Ureter (tissue), 1 donor: ENCODE measurements around the gene RHCG. TPM values are rescaled to one million over a fixed set of nuclear protein-coding genes. Genes with fewer than 3 reads are reported as not detected.
"Not testable (repeated sequence)": the region's sequence is repeated elsewhere in the genome, so short reads cannot be mapped to it uniquely, and the experiment has no call there.

Experiments
- DNase-seq: peaks from one replicate; pipeline ENCODE4 v3.0.0-alpha.2; 2020; ENCODE audit warnings: low spot score
- total RNA-seq: library from RNA; stranded (reverse); gene quantifications from one replicate; pipeline ENCODE4 v1.2.4, GENCODE V29; 2023
- donor health status: DM: yes; HTN: yes; CAD: no.

RHCG gene
- total RNA-seq, 1 donor from 2014 or later, result 1.1 TPM

DNA sequence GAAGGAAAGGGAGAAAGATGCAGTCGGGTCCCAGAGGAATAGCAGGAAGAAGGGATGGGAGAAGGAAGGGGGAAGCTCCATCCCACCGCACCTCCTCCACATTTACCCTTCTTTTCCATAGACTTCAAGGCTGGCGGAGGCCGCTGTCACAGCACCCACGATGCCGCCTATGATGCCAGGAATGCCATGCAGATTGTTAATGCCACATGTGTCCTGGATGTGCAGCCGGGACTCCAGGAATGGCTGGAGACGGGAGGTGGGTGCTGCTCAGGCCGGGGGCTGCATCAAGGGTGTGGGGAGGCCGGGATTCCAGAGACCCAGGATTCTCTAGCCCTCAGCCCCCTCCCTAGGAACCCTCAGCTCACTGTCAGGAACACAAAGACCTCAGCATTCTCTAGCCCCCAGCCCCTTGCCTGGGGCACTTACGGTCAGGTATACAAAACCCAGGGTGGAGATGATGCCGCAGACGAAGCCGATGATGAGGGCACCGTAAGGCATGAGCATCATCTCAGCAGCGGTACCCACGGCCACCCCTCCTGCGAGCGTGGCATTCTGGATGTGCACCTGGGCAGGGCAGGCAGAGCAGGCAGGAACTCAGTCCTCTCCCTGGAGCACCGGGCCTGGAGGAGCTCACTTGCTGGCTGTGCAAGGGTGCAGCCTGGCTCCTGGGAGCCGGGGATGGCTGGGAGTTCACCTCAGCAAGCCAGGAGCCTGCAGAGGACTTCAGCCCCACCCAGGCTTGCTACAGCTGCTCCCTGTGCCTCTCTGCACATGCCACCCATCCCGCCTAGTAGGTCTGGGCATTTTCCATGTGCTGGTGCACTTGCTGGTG, 18.8 kb downstream of the RHCG start:
- no peak for DNase-seq

DNA sequence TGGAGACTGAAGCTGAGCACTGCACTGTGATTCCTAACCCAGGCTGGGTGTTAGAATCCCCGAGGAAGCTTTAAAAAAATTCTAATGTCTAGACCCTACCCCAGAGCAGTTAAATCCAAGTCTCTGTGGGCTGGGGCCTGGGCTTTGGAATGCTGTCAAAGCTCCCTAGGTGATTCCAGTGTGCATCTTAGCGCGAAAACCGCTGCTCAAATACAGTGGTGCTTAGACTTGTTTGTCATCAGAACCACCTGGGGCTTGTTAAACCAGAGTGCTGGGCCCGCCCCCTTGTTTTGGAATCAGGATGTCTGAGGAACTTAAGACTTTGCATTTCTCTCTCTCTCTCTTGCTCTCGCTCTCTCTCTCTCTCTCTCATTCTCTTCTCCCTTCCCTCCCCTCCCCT, 20.7 kb downstream of the RHCG start:
- DNase-seq, result no peak

DNA sequence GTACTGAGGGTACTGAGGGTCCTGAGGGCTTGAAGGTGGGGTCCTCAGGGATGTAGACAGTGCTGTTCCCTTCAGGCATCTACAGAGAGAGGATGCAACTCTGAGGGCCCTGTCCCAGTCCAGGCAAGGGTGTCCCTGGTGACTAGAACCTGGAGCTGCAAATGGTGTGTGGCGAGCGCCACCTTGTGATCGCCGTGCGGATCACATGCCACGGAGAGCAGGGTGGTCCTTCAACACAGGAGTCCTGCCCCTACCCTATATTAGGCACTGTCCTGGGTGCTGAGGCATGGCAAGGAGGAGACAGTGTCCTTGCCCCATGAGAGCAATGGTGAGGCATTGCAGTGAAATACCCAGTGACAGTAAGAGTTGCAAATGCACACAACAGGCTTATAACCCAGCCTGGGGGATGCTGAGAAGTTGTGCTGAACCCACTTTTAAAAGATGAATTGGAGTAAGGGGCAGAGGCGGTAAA, 23.6 kb downstream of the RHCG start:
- DNase-seq, result no peak

DNA sequence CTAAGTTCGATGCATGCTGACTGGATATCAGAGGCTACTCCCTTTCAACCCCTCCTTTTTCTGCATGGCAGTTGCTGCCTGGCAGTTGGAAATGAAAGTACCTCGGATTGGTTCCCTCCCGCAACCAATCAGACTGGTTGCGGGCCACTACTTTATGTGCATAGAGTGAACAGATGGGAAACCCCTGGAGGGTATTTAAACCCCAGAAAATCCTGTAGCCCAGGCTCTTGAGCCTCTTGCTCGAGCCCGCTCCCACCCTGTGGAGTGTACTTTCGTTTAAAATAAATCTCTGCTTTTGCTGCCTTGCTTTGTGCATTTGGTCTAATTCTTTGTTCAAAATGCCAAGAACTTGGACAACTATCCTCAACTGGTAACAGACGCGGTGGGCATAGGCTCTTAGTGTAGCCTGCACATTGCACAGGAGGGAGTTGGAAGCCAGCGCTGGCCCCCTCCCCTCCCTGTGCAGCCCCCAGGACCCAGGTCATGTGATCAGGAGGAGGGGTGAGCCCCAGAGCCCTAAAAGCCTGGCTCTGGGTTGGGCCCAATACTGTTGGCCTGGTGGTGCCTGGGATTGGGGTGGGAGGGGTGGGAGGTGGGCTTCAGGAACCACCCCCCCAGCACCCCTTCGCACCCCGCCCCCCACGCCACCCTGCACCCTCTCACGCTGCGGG, 26.8 kb downstream of the RHCG start:
- no peak for DNase-seq

DNA sequence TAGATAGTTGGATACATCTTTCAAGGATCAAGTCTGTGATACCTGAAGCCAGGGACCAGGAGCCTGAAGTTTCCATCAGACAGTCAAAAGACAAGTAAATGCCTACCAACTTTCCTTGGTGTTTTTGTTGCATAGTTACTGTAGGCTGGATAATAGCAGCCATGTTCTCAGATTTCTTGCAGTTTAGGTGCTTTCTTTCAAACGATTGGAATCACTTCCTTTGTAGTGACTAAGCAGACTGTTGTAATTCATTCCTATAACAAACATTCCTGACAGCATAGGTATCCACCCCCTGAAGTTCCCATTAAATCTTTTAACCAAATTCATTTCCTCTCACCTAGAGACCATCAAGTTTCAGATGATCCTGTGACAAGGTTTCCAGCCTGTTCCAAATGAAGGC, 27.6 kb downstream of the RHCG start:
- not testable (repeated sequence) for DNase-seq

DNA sequence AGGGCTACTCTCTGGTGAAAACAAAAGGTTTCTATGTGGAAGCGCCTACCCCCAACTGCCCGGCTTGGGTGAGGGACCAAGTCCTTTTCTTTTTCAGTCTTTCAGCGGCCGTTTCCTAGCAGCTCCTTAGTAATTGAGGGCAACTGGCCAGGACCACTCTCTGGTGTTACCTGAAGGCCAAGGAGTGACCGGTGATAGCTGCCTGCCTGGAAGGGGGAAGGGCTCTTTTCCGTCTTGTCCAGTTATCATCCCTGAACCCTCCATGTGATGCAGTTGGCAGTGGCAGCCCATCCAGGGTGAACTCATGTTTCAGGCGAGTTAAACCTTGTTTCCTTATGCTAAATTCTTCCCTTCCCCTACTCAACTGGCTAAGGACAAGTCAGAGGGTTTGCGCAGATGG, 33.3 kb downstream of the RHCG start:
- DNase-seq, result no peak

DNA sequence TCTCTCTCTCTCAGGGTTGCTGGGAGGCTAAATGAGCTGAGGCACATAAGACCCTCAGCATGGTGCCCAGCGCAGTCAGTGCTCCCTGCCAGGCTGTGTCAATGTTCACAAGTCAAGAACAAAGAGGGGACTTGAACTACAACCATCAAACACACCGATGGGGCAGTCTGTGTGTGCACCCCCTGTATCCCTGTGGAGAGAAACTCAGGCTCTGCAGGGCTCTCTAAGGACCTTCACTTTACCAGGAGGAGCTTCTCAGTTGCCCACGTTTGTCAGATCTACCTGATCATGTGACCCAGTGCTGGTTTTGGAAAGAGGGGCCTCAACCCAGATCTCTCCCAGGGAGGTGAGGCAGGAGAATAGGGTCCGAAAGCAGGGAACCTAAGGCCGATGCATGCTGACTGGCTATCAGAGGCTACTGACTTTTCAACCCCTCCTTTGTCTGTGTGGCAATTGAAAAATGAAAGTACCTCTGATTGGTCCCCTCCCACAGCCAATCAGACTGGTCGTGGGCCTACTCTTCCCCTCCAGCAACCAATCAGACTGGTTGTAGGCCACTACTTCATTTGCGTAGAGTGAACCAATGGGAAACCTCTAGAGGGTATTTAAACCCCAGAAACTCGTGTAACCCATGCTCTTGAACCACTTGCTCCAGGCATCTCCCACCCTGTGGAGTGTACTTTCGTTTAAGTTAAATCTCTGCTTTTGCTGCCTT, 34.0 kb downstream of the RHCG start:
- DNase-seq, result no peak

DNA sequence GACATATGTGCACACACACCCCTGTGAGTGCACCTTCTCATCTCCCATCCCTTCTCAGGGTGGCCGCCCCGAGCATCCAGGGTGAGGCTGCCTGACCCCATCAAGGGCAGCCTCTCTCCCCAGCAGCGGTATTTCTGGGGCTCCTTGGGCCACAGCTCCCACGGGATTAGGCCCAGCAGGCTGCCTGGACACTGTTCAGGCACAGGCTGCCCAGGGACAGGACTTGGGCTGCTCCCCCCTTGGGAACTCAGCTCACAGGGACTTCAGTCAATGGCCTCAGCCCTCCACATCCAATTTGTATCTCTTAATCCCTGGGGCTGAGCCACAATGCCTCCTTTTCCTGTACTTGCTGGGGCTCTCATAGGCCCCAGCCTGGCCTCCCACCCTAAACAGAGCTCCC, 35.0 kb downstream of the RHCG start:
- DNase-seq, result no peak

DNA sequence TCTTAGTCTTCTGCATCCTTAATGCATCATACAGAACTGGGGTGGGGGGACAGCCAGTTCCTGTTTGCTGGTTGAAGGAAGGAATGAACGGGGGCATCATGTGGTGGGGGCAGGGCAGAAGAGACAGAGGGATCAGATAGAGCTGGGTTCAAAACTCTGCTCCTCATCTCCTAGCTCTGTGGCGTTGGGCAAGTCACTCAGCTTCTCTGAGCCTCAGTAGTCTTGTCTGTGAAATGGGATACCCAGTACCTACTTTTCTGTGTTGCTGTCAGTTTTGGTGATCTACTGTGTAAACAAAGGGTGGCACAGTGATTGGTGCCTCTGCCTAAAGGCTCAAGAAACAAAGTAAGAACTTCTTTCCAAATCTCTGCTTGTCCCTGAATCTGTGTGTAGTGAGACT, 36.3 kb downstream of the RHCG start:
- DNase-seq, result no peak

DNA sequence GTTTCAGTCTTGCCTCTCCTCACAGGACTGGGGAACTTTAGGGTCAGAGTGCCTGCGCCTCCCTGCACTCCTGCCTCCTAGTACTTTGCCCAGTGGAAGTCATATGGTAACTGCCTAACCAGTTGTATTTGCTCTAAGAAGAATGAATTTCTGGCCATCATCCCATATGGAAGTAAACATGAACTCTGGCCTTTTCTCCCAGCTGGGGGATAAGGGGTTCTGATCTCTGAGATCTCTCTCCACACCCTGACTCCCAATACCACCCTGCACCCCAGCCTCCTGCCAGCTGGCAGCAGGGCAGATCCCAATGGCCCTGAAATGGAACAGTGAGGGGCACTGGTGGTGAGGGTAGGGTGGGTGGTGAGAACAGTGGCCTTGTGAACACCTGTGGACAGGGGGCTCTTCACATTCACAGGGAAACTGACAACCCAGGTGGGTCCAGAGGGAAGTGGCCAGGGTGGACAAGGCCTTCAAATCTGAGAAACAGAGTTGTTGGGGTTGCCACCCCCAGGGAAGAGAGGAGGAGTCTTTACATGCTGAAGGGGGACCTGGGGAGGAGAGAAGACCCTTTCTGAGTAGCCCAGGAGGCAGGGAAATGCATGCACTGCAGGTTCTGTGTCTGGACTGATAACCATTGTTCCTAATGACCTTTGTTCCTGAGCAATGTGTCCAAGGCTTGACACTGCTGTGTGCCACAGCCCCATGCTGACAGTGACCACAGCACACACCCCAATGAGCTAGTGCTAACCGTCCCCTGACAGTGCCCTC, 36.9 kb downstream of the RHCG start:
- DNase-seq, result no peak

DNA sequence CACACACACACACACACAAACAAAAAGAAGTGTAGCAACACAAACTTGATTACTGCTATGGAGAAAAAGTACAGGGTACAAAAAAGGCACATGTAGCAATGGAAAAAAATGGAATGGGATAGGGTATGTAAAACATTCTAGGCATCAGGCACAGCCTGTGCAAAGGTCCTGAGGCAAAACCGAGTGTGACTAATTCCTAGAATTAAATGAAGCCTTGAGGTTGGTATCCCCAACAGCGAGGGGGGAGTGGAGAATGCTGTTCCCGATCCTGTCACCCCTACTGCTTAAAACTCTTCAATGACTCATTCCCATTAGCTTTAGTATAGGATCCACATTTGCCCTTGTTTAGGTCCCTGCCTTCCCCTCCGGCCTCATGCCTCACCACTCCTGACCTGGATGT, 37.9 kb downstream of the RHCG start:
- no peak for DNase-seq

DNA sequence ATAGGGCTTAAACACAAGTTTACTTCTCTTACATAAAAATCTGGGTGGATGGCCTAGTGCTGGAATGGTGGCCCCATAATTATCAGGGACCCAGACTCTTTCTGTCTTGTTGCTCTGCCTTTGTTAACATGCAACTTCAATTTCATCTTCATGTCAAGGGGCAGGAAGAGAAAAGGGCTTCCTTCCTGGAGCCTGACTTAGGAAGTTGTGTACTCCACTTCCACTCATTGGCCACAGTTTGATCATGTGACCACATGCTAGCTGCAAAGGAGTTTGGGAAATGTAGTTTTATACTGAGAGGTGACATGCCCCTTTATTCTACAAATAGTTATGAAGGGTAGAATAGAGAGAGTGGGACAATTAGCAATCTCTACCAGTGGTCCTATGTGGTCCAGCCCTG, 39.3 kb downstream of the RHCG start:
- no peak for DNase-seq

DNA sequence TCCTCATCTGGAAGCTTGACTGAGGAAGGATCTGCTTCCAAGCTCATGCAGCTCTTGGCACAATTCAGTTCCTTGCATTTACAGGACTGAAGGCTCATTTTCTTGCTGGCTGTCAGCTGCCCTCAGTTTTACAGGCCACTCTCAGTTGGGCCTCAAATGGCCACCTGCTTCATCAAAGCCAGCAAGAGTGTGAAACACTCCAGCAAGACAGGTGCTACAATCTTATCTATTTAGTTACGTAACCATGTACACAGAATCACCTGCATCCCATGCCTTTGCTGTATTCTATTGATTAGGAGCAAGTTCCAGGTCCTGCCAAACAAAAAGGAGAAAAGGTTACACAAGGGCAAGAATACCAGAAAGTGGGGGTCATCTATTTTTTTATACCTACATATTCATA, 40.8 kb downstream of the RHCG start:
- no peak for DNase-seq

DNA sequence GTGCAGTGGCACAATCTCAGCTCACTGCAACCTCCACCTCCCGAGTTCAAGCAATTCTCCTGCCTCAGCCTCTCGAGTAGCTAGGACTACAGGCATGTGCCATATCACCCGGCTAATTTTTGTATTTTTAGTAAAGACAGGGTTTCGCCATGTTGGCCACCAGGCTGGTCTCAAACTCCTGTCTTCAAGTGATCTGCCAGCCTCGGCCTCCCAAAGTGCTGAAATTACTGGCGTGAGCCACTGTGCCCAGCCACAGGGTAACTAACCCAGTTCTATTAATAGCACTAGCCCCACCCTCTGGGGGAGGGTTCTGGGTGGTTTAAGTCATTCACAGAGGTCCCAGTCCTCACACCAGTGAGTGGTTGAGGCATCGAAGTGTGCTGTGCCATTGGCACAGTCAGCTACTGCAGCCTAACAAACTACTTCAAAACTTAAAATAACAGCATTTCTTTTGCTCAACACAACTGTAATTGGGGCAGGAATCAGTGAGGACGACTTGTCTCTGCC, 44.0 kb downstream of the RHCG start:
- DNase-seq, result no peak

DNA sequence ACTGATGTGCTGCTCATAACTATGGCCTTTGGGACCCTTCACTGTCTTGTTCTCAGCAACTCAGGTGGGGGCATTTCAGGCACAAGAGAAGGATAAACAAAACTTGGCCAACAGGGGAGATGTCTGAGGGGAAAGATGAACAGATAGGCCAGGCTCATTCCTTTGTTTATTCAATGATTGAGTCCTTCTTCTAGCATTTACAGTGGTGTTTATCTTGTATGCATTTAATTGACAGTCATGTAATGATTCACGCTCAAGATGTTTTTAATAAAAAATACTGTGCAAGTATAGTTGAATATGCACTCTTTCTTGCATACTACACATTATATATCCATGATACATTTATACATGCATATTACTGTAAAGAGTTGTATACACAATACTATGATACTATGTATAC, 44.5 kb downstream of the RHCG start:
- no peak for DNase-seq

DNA sequence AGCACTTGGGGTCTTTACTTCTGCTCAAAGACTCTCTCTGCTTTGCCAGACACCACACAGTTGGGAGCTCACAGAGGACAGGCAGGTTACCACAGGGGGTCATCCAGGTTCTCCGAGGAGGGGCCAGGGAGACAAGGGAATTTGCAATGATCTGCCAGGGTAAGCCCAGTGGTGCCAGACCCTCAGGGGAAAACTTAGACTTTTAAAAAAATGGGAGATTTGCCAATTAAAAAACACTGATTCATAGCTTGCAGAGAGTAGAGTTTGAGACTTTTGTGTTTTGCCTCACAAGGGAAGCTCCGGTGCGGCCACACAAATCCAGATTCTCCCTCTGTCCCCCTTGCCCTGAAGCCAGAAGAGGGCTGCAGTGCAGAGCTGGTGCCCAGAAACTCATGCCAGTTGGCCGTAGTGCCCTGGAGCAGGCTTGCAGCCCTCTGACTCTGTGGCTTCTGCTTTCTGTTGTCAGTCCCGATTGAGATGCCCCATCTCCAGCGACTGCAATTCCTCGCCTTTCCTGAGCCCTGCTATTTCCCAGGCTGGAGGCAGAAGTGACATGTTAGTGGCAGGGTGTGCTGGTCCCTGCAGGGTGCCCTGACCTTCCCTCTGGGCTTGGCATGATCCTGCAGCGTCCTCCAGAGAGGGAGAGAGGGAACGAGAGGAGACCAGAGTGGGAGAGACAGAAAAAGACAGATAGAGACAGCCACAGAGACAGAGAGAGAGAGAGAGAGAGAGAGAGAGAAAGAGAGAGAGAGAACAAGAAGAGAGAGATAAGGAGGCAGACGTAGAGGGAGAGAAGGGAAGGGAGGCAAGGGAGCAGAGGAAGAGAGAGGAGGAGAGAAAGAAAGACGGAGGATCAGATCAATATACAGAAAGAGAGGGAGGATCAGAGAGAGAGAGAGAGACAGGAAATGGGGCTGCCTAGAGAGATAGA, 46.0 kb downstream of the RHCG start:
- no peak for DNase-seq

DNA sequence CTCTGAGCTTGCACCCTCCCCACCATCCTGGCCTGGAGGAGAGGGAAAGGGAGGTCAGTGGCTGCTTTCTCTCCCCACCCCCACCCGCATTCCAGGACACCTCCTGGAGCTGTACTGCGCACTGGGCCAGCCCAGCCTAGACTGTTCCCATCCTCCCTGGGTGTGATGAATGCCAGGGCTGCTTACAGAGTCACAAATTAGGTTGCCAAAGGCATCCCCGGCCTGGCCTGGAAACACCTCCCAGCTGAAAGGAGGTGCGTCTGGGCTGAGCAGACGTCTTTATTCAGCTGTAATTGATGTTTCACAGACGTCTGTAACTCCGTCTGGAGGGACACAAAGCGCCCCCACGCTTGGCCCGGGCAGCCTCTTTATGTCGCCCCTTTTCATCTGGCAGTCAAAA, 47.6 kb downstream of the RHCG start:
- no peak for DNase-seq

DNA sequence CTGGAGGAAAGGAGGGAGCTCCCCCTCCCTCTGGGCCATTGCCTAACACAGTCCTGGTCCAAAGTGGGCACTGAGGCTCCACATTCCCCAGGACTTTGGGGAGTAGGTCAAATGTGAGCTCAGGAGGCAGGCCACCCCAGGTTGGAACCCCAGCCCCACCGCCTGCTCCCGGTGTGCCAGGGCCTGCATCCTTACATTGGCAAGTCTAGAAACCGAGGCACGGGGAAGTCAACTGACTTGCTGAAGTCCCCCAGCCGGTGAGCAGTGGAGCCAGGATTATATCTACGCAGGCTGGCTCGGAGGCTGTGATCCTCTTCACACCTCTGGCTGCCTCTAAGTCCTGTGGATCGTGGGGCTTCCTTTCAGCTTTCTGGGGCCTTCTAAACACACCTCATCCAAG, 48.7 kb downstream of the RHCG start:
- DNase-seq, result no peak

DNA sequence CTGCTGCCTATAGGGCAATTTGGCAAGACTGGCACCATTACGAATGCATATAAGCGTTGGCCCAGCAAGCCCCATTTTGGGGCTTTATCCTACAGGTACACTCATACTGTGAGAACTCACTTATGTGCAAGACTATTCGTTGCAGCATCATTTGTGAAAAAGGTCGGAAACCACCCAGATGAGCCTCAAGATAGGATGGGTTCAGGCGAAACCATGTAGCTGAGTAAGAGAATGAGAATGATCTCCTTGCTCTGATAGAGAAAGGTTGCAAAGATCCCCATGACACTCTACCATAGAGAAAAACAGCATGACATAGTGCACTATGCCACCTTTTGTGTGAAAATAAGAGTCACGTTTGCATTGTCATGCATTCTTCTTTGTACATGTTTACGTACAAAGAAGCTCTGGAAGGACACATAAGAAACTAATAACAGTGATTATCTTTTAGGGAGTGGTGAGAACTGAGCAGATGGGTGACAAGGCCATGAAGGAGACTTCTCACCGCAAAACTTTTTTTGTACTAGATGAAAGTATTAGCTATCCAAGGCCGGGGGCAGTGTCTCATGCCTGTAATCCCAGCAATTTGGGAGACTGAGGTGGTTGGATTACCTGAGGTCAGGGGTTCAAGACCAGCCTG, 50.0 kb downstream of the RHCG start:
- DNase-seq, result no peak

DNA sequence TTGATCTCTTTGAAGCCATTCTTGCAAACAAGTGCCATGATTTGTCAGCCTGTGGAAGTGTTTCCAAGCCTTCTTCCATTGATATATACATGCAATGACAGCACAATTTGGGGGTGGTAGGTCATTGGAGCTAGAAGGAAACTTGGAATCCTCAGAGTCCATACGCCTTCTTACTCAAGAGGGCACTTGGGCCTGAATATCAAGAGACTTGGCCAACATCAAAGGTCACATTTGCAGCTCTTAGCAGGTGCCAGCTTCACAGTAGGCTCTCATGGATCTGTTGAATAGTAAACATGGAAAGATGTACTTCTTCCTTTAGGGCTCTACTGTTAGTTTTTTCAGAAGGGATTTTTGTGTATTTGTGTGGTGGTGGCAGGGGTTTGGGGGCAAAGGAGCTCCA, 50.9 kb downstream of the RHCG start:
- DNase-seq, result no peak
